Right lobe of liver (tissue), 4 donors: ENCODE results near the gene HLA-DMA.

Source experiments
- POLR2A ChIP-seq: fragments of 450-650 bp; IDR thresholded peaks from one replicate; pipeline ENCODE4 v1.6.1; 2017; ENCODE audit warnings: antibody characterized with exemption, mild to moderate bottlenecking
- TF ChIP-seq, protein P1 (sequence below), 4 donors: fragments of 200-600 bp in 3 of 4; fragments of 450-650 bp in 1 of 4; IDR thresholded peaks; one replicate each; pipeline versions ENCODE4 v1.5.1 to v1.8.0; 2016 to 2022; ENCODE audit warnings: antibody characterized with exemption in 4 of 4, mild to moderate bottlenecking in 2 of 4
- donor health status: DM: no; HTN: no; CAD: no.
- donor health status: DM: no; HTN: no; CAD: no.
- donor health status: DM: no; HTN: yes; CAD: no.

DNA sequence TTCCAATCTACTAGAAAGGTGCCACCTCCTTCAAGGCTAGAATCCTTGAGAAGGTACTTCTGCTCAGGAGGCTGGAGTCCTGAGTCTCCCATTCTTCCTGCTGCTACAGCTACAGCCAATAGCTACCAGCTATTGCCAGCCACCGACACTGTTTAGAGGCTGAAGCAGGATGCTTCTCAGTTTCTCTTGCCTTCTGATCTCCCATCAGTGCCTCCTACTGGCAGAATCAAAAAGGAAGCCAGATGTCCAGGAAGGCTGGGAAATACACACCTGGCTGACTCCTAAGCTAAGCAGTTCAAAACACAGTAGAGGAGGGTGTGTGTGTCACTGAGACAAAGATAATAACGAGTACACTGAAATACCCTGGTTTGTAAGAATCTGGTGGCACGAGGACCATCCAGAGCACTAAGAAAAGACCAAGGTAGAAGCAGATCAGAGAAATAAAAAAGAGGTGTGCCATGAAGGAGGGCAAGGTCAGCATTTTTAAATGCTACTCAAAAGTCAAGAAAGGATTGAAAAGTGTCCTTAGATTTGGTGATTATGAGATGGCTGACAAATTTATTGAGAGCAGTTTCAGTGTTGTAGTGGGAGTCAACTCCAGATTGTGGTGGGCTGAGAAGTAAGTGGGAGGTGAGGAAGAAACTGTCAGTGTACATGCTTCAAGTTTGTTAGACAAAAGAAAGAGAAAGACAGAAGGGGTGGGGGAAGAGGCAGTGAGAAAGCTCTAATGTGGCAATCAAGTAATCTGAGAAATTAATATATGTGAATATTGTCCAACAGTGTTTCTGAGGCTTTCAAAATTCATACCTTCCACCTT is 2.3 kb upstream of the HLA-DMA start:
- TF ChIP-seq, protein P1, sequence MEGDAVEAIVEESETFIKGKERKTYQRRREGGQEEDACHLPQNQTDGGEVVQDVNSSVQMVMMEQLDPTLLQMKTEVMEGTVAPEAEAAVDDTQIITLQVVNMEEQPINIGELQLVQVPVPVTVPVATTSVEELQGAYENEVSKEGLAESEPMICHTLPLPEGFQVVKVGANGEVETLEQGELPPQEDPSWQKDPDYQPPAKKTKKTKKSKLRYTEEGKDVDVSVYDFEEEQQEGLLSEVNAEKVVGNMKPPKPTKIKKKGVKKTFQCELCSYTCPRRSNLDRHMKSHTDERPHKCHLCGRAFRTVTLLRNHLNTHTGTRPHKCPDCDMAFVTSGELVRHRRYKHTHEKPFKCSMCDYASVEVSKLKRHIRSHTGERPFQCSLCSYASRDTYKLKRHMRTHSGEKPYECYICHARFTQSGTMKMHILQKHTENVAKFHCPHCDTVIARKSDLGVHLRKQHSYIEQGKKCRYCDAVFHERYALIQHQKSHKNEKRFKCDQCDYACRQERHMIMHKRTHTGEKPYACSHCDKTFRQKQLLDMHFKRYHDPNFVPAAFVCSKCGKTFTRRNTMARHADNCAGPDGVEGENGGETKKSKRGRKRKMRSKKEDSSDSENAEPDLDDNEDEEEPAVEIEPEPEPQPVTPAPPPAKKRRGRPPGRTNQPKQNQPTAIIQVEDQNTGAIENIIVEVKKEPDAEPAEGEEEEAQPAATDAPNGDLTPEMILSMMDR (IDR thresholded peaks at IDR 0.05): peak in 3 of 4 donors; percentile 12 to 37 (median 32)
- no peak for TF ChIP-seq POLR2A
